Stimulated activated CD4-positive, alpha-beta T cell treated with anti-CD3 and anti-CD28 coated beads, TNF-alpha, amount 100 ng/mL, for 24 hours (primary cell): ENCODE measurements around the gene COL7A1.

Experiments used
- DNase-seq, 3 experiments: peaks; one replicate each; pipeline ENCODE4 v3.0.0-alpha.2; 2020; ENCODE audit warnings: low read depth in 3 of 3

Gene COL7A1

DNA sequence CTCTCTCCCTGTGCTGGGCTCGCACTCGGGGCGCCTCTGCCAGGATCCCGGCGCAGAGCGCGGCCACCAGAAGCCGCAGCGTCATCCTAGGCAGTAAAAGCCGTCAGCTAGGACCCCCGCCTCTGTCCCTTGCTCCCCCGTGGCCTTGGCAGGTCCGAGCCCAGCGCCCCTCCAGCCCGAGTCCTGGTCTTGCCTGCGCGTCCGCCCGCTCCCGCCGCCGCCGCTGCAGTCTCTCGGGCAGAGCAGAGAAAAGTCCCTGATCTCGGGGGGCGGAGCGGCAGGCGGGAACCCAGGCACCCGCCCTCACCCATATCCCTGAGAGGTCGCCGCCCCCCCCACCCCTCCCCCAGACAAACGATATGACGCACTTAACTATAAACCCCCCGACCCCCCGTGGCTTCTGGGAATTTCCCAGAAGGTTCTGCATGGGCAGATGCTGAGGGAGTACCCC lies at the start of gene COL7A1:
Gene COL7A1, minus strand, starts transcription at position 255 of the 451 bp plus-strand sequence. Its CDS starts 170 bp downstream, at position 85.
- DNase-seq = no peak

DNA sequence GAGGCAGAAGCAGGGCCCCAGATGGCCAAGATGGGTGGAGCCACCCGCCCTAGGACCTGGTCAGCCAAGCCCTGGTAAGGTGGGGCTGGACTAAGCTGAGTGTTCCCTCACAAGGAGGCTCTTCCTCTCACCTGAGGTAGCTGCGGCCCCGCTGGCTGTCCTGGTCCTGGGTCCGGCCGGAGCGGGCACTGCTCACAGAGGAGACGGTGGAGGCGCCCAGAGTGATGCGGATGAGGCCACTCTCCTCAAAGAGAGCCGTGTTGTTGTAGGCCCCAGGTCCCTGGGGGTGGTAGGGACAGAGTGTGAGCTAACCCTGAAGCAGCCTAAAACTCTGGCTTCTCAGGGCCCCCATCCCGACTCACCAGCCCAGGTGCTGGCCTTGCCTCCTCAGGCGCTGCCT lies 47.5 kb upstream of the COL7A1 start:
- DNase-seq = no peak

DNA sequence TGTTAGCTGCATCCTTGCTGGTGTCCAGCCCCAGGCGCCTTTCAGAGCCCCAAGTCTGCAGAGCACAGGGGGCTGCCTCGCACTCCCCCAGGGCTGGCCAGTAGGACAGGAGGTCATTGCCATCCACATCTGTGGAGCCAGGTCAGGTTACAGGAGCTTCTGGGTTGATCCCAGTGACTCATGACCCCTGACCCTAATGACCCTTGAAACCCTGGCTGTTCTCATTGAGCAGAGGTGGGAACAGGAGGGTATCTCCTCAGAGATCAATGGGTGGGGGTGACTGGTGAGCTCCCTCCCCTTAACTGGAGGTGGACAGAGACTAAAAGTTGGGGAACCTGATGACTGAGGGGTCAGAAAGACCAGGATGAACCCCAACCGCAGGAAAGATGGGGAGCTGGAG lies 46.3 kb upstream of the COL7A1 start:
- no peak for DNase-seq

DNA sequence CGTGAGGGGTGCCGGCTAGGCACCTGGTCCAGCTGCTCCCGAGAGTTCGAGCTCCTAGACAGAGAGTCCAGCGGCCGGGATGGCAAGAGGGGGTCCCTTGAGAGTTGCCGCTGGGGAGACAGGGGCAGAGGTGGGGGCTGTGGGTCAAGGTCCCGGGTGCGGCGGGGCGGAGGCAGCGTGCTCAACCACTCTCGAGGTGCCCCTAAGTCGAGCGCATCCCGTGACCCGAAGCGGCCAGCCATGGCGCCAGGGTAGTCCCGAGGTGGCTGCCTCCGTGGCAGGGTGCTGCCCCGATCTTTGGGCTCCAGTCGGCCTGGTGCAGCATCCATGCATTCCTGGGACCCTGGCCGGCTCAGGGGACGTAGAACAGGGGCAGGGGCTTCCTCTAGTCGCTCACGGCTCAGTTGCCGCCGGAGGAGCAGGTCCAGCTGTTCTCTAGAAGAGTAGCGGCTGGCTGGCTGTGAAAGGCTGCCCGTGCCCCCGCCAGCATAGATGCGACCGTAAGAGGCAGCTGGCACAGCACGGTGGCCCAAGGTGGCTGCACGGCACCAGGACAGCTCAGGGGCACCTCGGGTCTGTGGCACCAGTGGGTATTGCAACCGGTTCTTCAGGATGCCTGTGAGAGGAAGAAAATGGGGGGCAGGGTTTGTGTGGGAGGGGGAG lies 44.9 kb upstream of the COL7A1 start:
- no peak for DNase-seq

DNA sequence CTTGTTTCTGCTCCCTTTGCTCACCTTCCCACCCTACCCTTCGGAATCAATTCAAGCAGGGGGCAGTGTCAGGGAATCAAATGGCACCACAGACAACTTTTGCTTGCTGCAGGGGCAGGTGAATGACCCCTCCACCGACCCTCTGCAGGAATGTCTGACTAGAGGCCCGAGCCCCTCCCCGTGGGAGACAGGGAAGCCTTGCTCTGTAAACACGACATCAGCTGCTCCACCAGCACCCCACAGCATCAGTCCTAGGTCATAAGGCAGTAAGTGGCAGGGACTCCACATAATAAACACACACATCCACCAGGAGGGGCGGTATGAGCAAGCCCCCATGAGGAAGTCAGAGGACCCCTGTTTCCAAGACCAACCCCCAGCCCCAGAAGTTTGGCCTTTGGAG lies 42.2 kb upstream of the COL7A1 start:
- no peak for DNase-seq

DNA sequence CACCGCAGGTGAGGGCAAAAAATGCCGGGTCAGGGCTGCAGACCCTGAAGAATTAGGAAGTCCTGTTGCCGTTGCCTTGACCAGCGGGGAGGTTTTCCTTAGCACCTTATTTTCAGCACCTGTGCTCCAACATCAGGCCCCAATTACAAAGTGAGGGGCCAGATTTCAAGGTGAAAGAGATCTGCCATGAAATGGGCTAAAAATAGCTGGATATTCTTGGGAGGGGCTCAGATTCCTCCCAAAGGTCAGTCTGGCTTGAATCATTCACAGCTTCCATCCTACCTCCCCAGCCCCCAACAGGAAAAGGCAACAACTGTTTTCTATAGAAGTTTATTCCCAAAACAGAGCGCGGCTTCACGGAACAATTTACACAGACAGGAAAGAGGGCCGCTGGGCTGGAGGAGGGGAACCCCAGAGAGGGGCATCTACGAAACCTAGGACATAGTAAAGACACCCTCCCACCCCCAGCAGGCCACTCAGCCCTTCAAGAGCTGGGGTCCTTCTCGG lies 41.1 kb upstream of the COL7A1 start:
- no peak for DNase-seq

DNA sequence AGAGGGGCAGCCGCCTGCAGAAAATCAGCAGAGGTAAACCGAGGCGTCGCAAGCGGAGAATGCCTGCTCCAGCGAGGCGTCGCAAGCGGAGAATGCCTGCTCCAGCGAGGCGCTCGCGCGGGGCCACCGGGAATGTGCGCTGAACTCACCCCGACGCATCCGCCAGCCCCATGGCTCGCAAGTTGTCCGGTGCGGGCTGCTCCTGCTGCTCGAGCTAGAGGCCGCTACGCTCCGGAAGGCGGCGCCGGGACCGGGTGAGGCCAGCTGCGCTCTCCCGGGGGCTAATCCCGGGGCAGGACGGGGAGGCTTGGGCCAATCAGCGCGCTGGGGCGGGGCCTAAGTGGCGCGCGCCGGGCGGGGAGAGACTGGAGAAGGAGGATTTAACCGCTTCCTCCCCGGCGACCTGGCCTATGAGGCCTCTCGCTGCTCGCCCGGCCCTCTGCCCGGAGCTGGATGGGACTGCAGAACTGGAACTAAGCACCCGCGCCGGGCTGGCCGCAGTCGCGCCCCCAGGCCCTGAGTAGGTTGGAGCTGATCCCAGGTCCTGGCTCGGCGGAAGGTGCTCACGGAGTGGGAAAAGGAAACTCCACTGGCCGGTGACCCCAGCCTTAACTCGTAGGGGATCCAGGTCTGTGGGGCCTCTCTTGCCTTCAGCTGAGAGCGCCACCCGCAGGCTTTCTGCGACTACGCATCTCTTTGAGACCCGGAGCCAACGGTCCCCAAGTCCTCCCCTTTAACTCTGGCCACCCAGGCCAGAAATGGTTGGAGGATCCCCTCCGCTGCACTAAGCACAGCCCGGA lies 40.3 kb upstream of the COL7A1 start, which contains the start of gene SLC26A6:
Gene SLC26A6, minus strand, starts transcription at position 240 of the 800 bp plus-strand sequence. Its CDS starts 68 bp downstream, at position 172.
- DNase-seq = peak; percentile 87 to 96 (median 87)

DNA sequence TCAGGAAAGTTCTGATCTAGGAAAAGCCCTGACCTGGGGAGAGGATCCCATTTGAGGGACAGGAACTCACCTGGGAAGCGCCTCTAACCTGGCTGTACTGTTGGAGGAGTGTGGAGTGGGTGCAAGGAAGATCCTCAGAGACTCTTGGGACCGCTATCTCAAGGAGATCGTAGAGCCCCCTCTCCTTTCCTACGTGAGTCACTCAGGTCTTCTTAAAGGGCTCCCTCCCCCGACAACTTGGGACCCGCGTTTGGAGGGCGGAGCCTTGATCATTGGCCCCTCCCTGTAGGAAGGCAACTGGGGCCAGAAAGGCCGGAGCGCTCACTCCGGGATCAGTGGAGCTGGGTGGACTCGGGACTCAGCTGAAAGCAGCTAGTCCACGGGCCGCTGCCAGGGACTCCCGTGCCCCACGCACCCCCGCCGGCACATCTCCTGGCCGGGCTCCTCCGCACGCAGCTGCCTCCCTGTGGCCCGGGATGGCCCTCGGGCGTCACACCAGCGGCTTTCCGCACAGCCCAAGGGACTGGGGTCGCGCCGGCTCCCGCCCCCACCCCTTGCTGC lies 39.6 kb upstream of the COL7A1 start:
- DNase-seq = peak; percentile 25 to 61 (median 29)

DNA sequence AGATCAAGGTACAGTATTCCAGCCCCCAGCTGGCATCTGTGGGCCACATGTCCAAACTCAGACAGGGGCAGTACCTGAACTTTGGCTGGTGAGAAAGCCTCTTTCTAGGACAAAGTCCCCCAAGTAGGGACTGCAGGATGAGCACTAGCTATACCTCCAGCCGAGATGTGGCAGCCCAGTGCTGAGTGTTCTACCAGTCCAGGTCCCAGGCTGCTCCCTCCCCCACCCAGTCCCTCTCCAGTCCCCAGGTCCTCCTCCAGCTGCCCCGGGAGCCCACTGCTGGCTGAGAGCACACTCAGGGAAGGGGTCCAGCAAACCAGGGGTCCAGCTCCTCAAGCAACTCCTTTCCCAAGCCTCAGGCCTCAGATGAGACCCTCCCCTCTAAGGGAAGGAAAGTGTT lies 38.6 kb upstream of the COL7A1 start:
- no peak for DNase-seq

DNA sequence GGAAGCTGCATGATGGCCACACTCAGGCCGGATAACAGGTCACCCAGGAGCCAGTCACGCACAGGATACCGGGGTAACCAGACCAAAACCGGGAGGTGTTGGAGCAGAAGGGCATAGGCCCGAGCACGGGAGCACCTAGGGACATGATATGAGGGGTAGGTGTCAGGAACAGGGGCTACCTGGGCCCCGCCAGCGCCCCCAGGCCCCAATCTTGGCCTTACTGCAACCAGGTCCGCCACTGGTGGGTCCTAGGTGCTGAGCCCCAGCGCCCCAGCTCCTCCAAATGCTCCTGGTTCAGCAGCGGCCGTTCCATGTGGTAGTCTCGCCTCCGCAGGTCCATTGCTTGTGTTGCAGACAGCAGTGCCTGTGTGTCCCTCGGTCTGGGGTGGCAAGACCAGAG lies 38.1 kb upstream of the COL7A1 start:
- no peak for DNase-seq

DNA sequence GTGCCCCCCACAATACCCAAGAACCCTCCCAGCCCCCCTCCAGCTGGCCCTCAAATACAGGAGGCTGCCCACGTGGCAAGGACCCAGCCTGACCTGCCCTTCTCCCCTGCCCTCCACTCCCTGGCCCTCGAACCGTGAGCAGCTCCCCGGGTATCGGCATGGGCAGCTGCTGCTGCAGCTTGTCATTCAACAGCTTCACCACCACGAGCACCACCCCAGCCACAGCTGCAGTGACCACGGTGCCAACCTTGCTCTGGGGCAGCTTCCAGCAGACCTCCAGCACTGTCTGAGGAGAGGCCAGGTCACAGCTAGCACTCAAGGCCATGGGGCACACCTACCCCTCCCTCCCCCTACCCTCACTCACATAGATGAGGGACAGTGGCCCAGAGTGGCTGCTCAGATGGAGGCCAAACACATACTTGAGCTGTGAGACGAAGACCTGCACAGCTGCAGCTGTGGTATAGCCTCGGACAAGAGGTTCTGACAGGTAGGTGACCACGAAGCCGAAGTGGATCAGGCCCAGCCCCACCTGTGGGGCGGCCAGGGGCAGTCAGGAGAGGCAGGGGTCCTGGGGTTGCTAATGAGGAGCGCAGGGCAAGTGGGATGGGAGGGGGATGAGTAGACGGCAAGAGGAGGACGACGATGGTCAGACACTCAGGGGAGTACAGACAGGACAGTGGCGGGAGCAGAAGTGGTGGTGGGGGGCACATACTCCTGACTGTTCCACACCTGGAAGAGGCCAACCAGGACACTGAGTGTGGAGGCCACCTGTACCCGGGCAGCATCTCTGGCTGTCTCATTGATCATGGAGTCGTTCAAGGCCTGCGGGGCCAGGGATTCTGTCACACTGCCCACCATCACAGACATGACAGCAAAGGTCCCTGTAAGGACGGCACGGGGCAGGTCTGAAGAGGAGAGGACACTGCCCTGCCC lies 36.7 kb upstream of the COL7A1 start:
- no peak for DNase-seq

DNA sequence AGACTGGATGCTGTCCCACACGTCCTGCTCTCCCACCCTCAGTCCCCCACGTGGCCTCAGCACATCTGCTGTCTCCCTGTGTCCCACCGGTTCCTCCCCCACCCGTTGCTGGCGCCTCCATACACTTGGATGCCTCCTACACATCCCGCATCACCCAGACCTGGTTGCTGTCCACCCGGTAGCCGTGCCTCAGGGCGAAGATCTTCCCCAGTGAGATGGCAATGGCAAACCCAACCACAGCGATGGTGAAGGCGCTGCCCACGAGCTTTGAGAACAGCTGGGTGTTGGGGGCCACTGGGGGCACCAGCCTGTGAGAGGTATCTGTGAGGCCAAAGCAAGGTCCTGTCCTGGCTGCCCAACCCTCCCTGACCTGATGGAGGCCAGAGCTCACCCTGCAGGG lies 35.7 kb upstream of the COL7A1 start:
- no peak for DNase-seq

DNA sequence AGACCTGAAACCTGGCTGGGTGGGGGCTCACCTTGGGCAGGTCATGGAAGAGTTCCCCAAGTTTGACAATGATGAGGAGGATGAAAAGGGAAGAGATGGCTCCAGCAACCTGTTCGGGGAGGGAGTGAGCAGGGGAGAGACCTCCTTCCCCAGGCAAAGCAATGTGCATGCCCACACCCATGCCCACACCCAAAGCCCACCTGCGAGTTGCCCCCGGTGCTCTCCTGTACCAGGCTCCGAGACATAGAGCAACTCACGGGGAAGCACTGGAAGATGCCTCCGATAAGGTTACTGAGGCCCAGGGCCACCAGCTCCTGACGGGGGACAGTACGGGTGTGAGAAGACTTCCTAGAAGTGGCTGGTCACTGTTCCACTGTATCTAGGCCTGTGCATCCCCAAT lies 35.3 kb upstream of the COL7A1 start:
- no peak for DNase-seq

DNA sequence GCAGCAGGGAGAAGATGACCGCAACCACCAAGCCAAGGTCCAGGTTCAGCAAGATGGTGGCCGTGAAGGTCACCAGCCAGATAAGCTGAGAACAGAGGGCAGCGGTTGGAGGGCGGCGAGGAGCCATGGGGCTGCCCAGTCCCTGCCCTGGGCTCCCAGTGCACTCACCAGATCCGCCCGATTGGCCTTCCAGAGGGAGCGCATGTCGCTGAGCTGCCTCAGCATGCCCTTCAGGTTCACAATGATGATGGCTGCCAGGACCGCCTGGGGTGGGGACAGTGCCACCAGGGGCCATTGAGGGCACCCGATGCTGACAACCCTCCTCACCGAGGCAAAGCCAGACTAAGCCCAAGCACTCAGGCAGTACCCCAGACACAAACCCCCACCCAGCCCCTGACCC lies 34.8 kb upstream of the COL7A1 start:
- no peak for DNase-seq

DNA sequence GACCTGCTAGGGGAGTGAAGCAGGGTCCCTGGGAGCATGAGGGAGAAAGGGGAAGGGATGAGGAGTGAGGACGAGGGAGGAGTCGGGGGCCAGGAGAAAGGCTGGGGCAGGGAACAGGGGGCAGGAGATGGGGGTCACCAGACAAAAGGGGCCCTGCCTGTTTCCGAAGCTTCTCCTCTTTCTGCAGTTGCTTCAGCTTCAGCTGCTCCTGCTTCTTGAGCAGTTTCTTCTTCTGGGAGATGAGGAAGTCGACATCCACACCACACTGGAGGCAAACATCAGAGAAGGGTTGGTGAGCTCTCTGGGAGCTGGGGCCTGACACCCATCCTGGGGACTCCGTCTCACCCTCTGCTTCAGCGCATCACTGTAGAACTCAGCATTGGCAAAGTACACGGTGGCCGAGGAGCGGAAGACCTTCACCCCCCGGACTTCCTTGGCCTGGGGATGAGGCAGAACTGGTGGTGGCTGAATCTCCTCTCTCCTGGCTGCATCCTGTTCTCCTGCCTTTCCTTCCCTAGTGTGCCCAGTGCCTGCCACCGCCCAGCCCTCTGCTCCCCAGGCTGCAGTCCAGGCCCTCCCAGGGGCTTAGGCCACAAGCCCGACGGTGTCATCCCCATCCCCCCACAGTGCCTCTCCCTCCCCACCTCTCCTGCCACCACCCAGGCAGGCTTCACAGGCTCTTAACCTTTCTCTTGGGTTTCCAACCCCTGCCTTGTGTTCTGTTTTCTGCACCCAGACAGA lies 33.3 kb upstream of the COL7A1 start:
- no peak for DNase-seq

DNA sequence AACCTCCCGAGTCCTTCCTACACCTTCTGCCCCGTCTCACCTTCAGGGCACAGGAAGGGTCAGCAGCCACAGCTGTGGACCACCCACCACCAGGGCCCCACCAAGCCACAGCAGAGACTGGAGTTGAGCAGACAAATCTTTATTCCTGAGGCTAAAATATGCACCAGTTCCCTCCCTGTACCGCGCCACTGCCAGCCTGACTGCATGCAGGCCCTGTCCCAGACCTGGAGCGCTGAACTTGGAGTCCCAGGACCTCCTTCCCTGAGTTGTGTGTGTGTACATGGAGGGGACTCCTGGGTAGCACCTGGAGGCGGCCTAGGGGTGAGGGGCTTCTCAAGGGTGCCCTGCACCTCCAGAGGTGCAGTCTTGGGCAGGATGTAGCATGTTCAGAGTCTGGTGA lies 30.5 kb upstream of the COL7A1 start:
- DNase-seq = no peak

DNA sequence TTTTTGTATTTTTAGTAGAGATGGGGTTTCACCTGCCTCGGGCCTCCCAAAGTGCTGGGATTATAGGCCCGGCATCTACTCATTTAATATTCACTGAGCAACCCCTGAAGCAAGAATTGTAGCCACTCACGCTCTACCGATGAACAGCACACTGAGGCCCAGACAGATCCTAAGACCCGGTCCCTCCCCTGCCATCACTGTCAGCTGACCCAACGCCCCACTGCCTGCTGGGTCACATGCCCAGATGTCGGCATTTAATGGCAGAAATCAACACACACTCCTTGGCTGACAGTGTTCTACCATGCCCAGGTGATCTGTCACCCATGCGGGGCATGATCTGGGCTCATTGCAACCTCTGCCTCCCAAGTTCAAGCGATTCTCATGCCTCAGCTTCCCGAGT lies 29.6 kb upstream of the COL7A1 start:
- DNase-seq = no peak

DNA sequence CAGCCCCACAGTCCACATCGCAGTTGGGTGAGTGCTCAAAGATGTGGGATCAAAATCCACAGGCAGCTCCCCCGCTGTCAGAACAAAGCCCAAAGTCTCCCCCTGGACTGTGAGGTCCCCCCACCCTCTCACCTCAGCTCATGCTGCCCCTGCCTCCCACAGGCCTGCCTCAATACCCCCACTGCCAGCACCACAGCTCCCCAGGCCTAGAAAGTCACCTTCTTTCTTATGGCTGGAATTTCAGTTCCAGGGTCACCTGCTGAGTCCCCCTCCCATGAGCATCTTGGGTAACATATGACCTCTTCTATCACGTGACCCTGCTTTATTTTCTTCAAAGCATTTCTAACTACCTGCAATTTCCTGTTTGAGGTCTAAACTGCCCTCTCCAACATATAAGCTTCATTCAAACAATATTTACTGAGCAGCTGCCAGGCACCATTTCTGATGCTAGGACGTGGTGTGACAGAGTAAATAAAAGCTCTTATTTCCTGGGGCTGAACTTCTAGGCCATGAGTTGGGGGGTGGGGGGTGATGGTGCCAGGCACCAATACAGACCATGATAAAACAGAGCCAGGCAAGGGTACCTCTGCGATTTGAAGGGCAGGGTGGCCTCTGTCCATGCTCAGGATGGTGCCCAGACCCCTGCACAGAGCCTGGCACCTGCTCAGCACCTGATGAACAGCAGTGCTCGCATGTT lies 28.9 kb upstream of the COL7A1 start:
- no peak for DNase-seq

DNA sequence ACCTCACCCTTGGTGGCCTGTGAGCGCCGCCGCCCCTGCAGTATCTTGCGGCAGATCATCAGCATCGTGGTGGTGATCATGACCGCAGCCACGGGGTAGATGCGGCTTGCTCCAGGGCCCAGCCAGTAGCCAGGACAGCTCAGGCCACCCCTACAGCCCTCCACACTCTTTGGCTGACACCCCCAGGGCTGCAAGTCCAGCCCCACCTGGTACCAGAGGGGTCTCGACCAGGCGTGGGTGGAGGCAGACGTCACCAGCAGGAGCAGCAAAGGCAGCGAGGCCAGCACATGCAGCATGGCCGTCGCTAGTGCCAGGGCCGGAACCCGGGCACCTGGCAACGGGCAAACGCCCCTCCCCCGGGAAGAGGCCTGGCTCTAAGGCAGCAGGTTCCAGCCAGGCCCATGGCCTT lies 26.3 kb upstream of the COL7A1 start, which contains the start of gene TMEM89:
Gene TMEM89, minus strand, starts transcription at position 309 of the 409 bp plus-strand sequence. Its CDS starts 13 bp downstream, at position 296.
- DNase-seq = no peak
